BJ (cell line): Measurements from ENCODE around the gene STRN. TPM values are rescaled to one million over a fixed set of nuclear protein-coding genes. Genes with fewer than 3 reads are reported as not detected.
"Not testable (repeated sequence)": the region's sequence is repeated elsewhere in the genome, so short reads cannot be mapped to it uniquely, and the experiment has no call there.

Source experiments
- CTCF ChIA-PET: fragments of 350-600 bp; formaldehyde crosslinking; extraction: SDS; loops from one replicate; lab custom pipeline; 2021; ENCODE audit warnings: antibody characterized with exemption, inconsistent platforms; lab: Yijun Ruan, JAX
- POLR2A ChIA-PET: fragments of 300-600 bp; sonication (Branson Sonifier 250); formaldehyde crosslinking; extraction: SDS; loops from one replicate; lab custom pipeline; 2021; ENCODE audit warnings: antibody characterized with exemption; lab: Charles Lee
- DNase-seq: peaks from one replicate; pipeline ENCODE4 v3.0.0-alpha.2; 2011; ENCODE audit warnings: low read depth
- H3K27me3 ChIP-seq: 2 replicates; pipeline ENCODE4 v1.6.0; 2011; ENCODE audit warnings: low read length; ENCODE audit not compliant: control insufficient read depth, insufficient read depth
- H3K36me3 ChIP-seq: 2 replicates; pipeline ENCODE4 v1.5.1; 2011; ENCODE audit warnings: low read length; ENCODE audit not compliant: control insufficient read depth, insufficient read depth
- H3K4me3 ChIP-seq: 2 replicates; pipeline ENCODE4 v1.5.1; 2011; ENCODE audit warnings: low read depth, mild to moderate bottlenecking, control low read depth, low read length
- CTCF ChIP-seq: IDR thresholded peaks from 2 replicates; pipeline ENCODE4 v1.5.1; 2011; ENCODE audit warnings: low read depth, mild to moderate bottlenecking, control low read depth, inconsistent platforms, low read length, moderate library complexity; ENCODE audit not compliant: insufficient read depth
- polyA plus RNA-seq: library from polyadenylated mRNA; depleted of rRNA; stranded (reverse); fragments of >200 nt; gene quantifications from 2 replicates; pipeline ENCODE4 v1.2.3, GENCODE V29; 2011

STRN gene
- polyA plus RNA-seq, 1 experiment: 8.5 TPM

DNA sequence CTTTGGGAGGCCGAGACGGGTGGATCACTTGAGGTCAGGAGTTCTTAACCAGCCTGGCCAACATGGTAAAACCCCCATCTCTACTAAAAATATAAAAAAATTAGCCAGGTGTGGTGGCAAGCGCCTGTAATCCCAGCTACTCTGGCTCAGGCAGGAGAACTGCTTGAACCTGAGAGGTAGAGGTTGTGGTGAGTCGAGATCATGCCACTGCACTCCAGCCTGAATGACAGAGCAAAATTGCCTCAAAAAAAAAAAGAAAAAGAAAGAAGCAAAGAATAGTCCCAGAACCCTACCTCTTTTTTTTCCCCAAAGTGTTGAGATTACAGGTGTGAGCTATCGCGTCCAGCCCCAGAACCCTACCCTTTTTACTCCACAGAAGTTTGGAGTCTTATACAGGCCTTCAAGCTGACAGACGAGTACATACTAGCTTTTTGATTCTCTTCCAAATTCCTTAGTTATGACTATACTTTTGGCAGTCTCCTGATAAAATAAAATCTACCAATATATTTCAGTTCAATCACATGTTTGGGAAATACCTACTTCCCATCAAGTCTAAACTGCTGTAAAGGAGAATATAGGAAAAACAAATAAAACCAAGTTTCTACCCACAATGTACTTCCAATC lies 35.4 kb downstream of the STRN start:
- CTCF ChIA-PET: interaction anchor here (1.1 kb wide), 1 partner anchor 10 kb away, joined by 5 read pairs; no protein-coding TSS in a partner anchor

DNA sequence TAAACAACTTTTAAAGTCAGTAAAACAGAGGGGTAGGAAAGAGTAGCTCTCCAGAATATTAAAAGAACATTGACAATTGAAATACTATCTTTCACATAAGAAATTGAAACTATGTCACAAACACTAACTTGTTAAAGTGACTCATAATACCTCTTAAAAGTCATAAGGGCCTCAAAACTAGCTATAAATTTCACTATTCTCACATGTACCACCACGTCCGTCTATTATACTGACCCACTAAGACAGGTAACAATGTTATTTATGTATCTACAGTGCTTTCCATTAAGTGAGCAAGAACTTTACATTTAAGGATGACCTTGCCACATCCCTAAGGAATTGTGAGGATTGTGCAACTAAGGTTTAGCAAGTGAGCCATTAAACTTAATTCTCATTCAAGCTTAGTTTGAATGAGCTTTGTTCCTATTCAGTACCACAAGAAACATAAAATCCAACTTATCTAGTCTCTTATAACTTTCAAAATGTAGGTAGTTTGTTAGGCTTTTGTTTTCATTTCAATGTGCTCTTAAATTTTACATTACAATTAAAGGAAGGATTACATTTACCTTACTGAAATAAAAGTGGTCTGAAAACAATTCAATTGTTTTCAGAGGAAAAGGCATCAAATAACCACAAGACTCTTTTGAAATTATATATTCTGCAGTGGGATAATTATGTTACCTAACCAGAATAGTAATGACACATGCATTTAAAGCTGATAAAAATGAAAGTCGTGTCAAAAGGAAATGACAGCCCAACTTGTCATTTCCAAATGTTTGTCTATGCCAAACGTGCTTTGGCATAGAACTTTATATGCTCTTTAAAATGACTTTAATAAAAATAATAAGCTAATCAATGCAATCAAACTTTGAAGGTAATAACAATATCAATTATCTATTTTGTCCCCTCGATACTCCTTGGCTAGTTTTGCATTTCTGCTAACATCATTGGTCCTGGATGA lies 39.9 kb downstream of the STRN start:
- ChIA-PET POLR2A (interaction anchor here (0.7 kb wide), 1 partner anchor 63 kb away, joined by 3 read pairs; no protein-coding TSS in a partner anchor), CTCF (interaction anchor here (1.2 kb wide), 1 partner anchor 9 kb away, joined by 4 read pairs; no protein-coding TSS in a partner anchor)
- not testable (repeated sequence) for H3K36me3 ChIP-seq, H3K27me3 ChIP-seq, H3K4me3 ChIP-seq, DNase-seq

More for the DNA sequence above, 35.4 kb downstream of the STRN start:
- peak; percentile 28 for DNase-seq
- H3K4me3 ChIP-seq, H3K27me3 ChIP-seq, H3K36me3 ChIP-seq, POLR2A ChIA-PET: not testable (repeated sequence)

DNA sequence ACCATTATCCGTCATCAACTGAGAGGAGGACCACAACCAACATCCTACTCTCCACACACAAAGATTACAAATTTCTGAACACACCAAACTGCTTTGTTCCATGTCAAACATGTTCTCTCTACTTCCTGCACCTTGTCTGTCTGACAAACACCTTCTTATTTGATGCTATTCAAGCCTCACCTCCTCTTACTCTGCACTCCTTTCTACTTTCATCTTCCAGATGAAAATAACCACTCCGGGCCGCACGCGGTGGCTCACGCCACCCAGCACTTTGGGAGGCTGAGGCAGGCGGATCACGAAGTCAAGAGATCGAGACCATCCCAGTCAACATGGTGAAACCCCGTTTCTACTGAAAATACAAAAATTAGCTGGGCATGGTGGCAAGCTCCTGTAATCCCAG lies 43.7 kb downstream of the STRN start:
- DNase-seq, H3K27me3 ChIP-seq, H3K36me3 ChIP-seq, CTCF ChIA-PET, H3K4me3 ChIP-seq, POLR2A ChIA-PET: not testable (repeated sequence)

GRCh38 chr2:36921984-36922383 lies 44.4 kb downstream of the STRN start:
- no peak for TF ChIP-seq CTCF
- Histone ChIP-seq H3K27me3 (no peaks in the 10 kb centered on the region), H3K4me3 (no peak overlapping the region), H3K36me3 (no peaks in the 10 kb centered on the region)
- ChIA-PET POLR2A (no interaction called here), CTCF (no interaction called here)
- DNase-seq: no peak

DNA sequence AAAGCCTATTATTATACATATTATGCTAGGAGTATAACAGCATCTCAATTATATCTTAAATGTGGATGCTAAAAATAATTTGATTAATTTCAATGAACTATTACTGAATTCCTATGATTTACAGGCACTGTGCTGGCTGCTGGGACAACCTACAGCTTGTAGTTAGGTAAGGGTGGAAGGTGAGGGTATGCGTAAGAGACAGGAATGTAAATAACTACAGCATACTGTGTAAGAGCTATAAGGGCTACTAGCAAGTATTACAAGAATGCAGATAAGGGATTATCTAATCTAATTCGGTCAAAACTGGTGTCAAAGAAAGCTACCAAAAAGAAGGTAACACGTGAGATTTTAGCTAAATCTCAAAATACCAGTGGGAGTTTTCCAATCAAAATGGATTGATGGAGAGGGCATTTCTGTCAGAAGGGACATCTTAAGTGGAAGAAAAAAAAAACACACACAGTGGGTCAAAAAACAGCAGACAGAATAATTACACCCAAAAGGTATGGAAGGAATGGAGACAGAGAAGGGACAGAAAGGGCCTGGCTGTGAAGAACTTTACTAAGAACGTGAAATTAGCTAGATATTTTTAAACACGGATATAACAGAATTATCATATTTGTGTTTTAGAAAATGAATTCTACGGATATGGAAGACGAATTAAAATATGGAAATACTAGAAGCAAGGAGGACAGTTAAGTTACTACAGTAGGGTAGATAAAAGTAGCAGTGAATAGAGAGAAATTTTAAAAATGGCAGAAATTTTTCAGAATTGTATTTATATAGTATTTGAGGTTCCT lies 47.1 kb downstream of the STRN start:
- ChIA-PET CTCF (interaction anchor here (0.5 to 1.7 kb wide), 5 partner anchors 14 to 252 kb away, joined by 3 to 4 read pairs (median 3); no protein-coding TSS in a partner anchor), POLR2A (no interaction called here)
- no peak for DNase-seq
- H3K27me3 ChIP-seq: no peaks in the 10 kb centered on the region
- no peak overlapping the region for H3K4me3 ChIP-seq
- H3K36me3 ChIP-seq: no peaks in the 10 kb centered on the region
- TF ChIP-seq CTCF: no peak

DNA sequence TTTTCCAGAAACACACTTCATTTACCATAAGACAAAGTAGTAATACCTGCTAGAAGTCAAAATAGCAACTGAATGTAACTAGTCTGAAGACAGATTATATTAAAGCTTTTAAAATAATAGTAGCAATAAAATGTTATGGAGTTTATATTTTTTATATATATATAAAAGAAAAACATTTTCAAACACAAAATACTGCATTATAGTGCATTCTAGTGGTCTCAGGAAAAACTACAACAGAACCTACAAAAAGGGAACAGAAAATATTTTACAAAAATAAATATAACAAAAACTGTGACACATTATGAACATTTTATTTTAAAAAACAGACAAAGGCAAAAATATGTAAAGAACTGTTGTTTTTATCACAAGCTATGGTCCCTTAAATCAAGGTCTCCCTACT lies 48.0 kb downstream of the STRN start:
- H3K36me3 ChIP-seq: no peaks in the 10 kb centered on the region
- CTCF ChIA-PET: interaction anchor here (1.0 to 1.7 kb wide), 4 partner anchors 13 to 97 kb away, joined by 3 read pairs; no protein-coding TSS in a partner anchor
- peak; percentile 32; the same call in 1 of the 2 replicates for TF ChIP-seq CTCF
- DNase-seq: no peak
- no peak overlapping the region for H3K4me3 ChIP-seq
- POLR2A ChIA-PET: no interaction called here
- H3K27me3 ChIP-seq: no peaks in the 10 kb centered on the region
